Spleen (tissue), 11 donors: ENCODE results near the gene CCDC170. TPM values are rescaled to one million over a fixed set of nuclear protein-coding genes. Genes with fewer than 3 reads are reported as not detected.
"Not testable (repeated sequence)": the region's sequence is repeated elsewhere in the genome, so short reads cannot be mapped to it uniquely, and the experiment has no call there.

Experiments used
- DNase-seq: peaks from one replicate; pipeline ENCODE4 v3.0.0-alpha.2; 2020
- H3K27ac ChIP-seq, 8 donors: fragments of 200-600 bp; sonication (generic) in 7 of 8; 1 replicate in 4 of 8; 2 replicates in 4 of 8; pipeline versions ENCODE4 v1.5.0 to v1.8.0; 2016 to 2021; ENCODE audit warnings: inconsistent platforms in 4 of 8, mild to moderate bottlenecking in 4 of 8, moderate library complexity in 1 of 8
- H3K27me3 ChIP-seq, 7 donors: fragments of 200-600 bp; sonication (generic) in 6 of 7; replicated peaks in 1 of 7; 1 replicate in 4 of 7; 2 replicates in 3 of 7; pipeline versions ENCODE4 v1.5.0 to v1.8.0; 2016 to 2021; ENCODE audit warnings: inconsistent platforms in 3 of 7, mild to moderate bottlenecking in 1 of 7
- H3K36me3 ChIP-seq, 6 donors: fragments of 200-600 bp; sonication (generic) in 5 of 6; 1 replicate in 4 of 6; 2 replicates in 2 of 6; pipeline versions ENCODE4 v1.5.0 to v1.8.0; 2016 to 2021; ENCODE audit warnings: inconsistent platforms in 2 of 6
- H3K4me1 ChIP-seq, 6 donors: fragments of 200-600 bp; sonication (generic) in 5 of 6; 1 replicate in 3 of 6; 2 replicates in 3 of 6; pipeline versions ENCODE4 v1.5.0 to v1.8.0; 2016 to 2021; ENCODE audit warnings: inconsistent platforms in 3 of 6
- H3K4me3 ChIP-seq, 8 donors: fragments of 200-600 bp; sonication (generic) in 7 of 8; 1 replicate in 4 of 8; 2 replicates in 4 of 8; pipeline versions ENCODE4 v1.5.0 to v1.8.0; 2016 to 2021; ENCODE audit warnings: inconsistent platforms in 4 of 8, mild to moderate bottlenecking in 4 of 8, moderate library complexity in 2 of 8
- H3K9me3 ChIP-seq, 8 donors: fragments of 200-600 bp; sonication (generic) in 7 of 8; 1 replicate in 4 of 8; 2 replicates in 4 of 8; pipeline versions ENCODE4 v1.5.0 to v1.8.0; 2016 to 2021; ENCODE audit warnings: inconsistent platforms in 4 of 8
- POLR2A ChIP-seq, 3 donors: fragments of 450-650 bp; IDR thresholded peaks; one replicate each; pipeline ENCODE4 v1.5.1; 2017; ENCODE audit warnings: antibody characterized with exemption in 3 of 3, mild to moderate bottlenecking in 1 of 3
- POLR2AphosphoS5 ChIP-seq, 3 donors: sonication (generic); formaldehyde crosslinking; IDR thresholded peaks; one replicate each; pipeline ENCODE4 v1.5.1; 2017; ENCODE audit warnings: antibody characterized with exemption in 3 of 3
- WGBS, 5 donors: extraction: QIAGEN DNeasy Blood & Tissue Kit in 3 of 5; methylation state at CpG; one replicate each; pipeline versions ENCODE4 v1.1.5 to v1.1.7; 2013 to 2018; 5-methylcytosine and 5-hydroxymethylcytosine counted together
- intact Hi-C: fragments of 100-400 bp; cut with DNase I; formaldehyde crosslinking; loops from one replicate; pipeline ENCODE4 v1.15.0; 2023; ENCODE audit warnings: low total_unique reads
- polyA plus RNA-seq, 3 donors: library from polyadenylated mRNA; stranded (reverse); fragments of 200-250 nt; gene quantifications; one replicate each; pipeline ENCODE4 v1.2.1, GENCODE V29; 2013
- total RNA-seq, 7 donors: library from RNA; depleted of rRNA in 3 of 7; stranded (reverse); fragments of >200 nt in 3 of 7; fragmentation: NEBNext Ultra II Directional in 4 of 7; extraction: Animal tissue kit (Norgen Biotek cat#: 25700) in 4 of 7; gene quantifications; one replicate each; pipeline versions ENCODE4 v1.1.0 to v1.2.1, GENCODE V29; 2016 to 2021
- TF ChIP-seq, protein P1 (sequence below), 11 experiments: fragments of 200-600 bp in 7 of 11; fragments of 450-650 bp in 4 of 11; sonication (generic) in 4 of 11; IDR thresholded peaks in 8 of 11; conservative IDR thresholded peaks in 3 of 11; 1 replicate in 7 of 11; 2 replicates in 4 of 11; pipeline versions ENCODE4 v1.4.0 to v1.8.0; 2016 to 2021; ENCODE audit warnings: antibody characterized with exemption in 11 of 11, inconsistent platforms in 4 of 11, mild to moderate bottlenecking in 1 of 11
- donor health status: healthy with polysubstance abuse.
- donor health status: DM: no; HTN: no; CAD: no; lungs with moderate emphysema.
- donor health status: DM: no; HTN: no; CAD: no.
- donor health status: Bipolar disorder and iron deficiency.
- donor health status: healthy.
- donor health status: DM: no; HTN: no; CAD: no.
- donor health status: DM: yes; HTN: yes; CAD: no.

CCDC170 gene
- total and polyA plus RNA-seq, 10 donors = 0.49 to 4.3 (median 2.2) TPM

DNA sequence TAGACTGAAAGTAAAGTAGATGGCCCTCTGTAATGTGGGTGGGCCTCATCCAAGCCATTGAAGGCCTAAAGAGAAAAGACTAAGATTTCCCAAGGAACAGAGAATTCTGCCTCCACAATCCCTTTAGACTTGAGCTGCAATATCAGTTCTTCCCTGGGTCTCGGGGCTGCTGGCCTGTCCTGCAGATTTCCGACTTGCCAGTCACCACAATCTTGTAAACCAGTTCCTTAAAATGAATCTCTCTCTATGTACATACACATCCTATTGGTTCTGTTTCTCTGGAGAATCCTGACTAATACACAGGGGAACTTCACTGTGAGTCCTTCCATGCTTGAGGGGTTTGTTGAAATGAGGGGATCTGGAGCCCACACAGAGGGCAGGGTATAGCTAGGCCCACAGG lies 12.9 kb downstream of the CCDC170 start:
- no peak overlapping the region for H3K27ac ChIP-seq
- H3K9me3 ChIP-seq = no peaks in the 10 kb centered on the region
- DNase-seq = no peak
- peaks cover 0 to 9% (median 1%) of the 10 kb centered on the region in 6 donors for H3K4me1 ChIP-seq
- no peak for TF ChIP-seq POLR2AphosphoS5 (IDR thresholded peaks at IDR 0.05)
- TF ChIP-seq POLR2A (IDR thresholded peaks at IDR 0.05) = no peak
- TF ChIP-seq, protein P1, sequence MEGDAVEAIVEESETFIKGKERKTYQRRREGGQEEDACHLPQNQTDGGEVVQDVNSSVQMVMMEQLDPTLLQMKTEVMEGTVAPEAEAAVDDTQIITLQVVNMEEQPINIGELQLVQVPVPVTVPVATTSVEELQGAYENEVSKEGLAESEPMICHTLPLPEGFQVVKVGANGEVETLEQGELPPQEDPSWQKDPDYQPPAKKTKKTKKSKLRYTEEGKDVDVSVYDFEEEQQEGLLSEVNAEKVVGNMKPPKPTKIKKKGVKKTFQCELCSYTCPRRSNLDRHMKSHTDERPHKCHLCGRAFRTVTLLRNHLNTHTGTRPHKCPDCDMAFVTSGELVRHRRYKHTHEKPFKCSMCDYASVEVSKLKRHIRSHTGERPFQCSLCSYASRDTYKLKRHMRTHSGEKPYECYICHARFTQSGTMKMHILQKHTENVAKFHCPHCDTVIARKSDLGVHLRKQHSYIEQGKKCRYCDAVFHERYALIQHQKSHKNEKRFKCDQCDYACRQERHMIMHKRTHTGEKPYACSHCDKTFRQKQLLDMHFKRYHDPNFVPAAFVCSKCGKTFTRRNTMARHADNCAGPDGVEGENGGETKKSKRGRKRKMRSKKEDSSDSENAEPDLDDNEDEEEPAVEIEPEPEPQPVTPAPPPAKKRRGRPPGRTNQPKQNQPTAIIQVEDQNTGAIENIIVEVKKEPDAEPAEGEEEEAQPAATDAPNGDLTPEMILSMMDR (IDR thresholded peaks at IDR 0.05 in 8 of 11, conservative IDR thresholded peaks at IDR 0.05 in 3 of 11) = no peak
- H3K36me3 ChIP-seq = no peaks in the 10 kb centered on the region
- 78 to 90% (median 84%) methylated on average over 2 of the region's 2 CpGs for WGBS, 5 donors
- no peak overlapping the region for H3K4me3 ChIP-seq
- no peaks in the 10 kb centered on the region for H3K27me3 ChIP-seq
- intact Hi-C loops = no loop called here

DNA sequence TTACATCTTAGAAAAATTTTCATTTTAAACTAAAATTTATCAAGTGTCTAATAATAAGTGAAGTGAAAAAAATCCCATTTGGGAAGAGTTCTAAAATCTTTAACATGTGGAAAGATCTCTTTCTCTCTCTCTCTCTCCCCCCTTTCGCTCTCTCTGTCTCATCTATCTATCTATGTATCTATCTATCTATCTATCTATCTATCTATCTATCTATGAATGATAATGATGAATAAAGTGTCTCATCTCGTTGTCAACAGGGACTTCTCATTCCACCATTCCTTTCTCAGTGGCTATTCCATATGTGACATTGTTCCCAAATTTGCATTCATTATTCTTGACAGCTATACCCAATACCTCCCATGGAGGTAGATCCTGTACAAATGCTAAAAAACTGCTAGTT lies 15.2 kb downstream of the CCDC170 start:
- no peak overlapping the region for H3K27ac ChIP-seq
- DNase-seq = no peak
- TF ChIP-seq POLR2A (IDR thresholded peaks at IDR 0.05) (no peak), POLR2AphosphoS5 (IDR thresholded peaks at IDR 0.05) (no peak)
- TF ChIP-seq, protein P1 (IDR thresholded peaks at IDR 0.05 in 8 of 11, conservative IDR thresholded peaks at IDR 0.05 in 3 of 11) = no peak
- H3K4me3 ChIP-seq = no peak overlapping the region
- no peaks in the 10 kb centered on the region for H3K9me3 ChIP-seq
- H3K4me1 ChIP-seq = peaks cover 0 to 3% (median 0%) of the 10 kb centered on the region in 6 donors
- intact Hi-C loops = no loop called here
- no peaks in the 10 kb centered on the region for H3K27me3 ChIP-seq
- 77 to 90% (median 85%) methylated on average over 2 of the region's 2 CpGs for WGBS, 5 donors
- no peaks in the 10 kb centered on the region for H3K36me3 ChIP-seq

DNA sequence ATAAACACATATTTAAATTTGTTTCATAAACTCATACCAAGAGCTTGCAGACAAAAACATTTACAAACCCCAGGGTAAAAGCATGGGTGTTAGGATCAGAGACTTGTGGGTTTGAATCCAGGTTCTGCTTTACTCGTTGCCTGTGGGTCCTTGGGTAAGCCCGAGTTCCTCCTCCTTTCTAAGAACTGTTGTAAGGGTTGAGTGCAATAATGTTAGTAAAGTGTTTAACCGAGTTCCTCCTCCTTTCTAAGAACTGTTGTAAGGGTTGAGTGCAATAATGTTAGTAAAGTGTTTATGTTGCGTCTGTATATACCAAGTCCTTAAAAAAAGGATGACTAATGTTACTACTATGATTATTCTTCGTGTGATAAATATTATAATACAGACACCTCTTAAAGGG lies 18.7 kb downstream of the CCDC170 start:
- Histone ChIP-seq H3K4me1 (peaks cover 0 to 3% (median 0%) of the 10 kb centered on the region in 6 donors), H3K9me3 (peaks cover 0 to under 1% (median 0%) of the 10 kb centered on the region in 8 donors), H3K27me3 (no peaks in the 10 kb centered on the region), H3K27ac (no peak overlapping the region), H3K4me3 (no peak overlapping the region), H3K36me3 (no peaks in the 10 kb centered on the region)
- DNase-seq = no peak
- no peak for TF ChIP-seq POLR2A (IDR thresholded peaks at IDR 0.05)
- TF ChIP-seq, protein P1 (IDR thresholded peaks at IDR 0.05 in 8 of 11, conservative IDR thresholded peaks at IDR 0.05 in 3 of 11) = no peak
- no peak for TF ChIP-seq POLR2AphosphoS5 (IDR thresholded peaks at IDR 0.05)
- intact Hi-C loops = no loop called here
- 42 to 65% (median 55%) methylated on average over 5 of the region's 5 CpGs for WGBS, 5 donors

DNA sequence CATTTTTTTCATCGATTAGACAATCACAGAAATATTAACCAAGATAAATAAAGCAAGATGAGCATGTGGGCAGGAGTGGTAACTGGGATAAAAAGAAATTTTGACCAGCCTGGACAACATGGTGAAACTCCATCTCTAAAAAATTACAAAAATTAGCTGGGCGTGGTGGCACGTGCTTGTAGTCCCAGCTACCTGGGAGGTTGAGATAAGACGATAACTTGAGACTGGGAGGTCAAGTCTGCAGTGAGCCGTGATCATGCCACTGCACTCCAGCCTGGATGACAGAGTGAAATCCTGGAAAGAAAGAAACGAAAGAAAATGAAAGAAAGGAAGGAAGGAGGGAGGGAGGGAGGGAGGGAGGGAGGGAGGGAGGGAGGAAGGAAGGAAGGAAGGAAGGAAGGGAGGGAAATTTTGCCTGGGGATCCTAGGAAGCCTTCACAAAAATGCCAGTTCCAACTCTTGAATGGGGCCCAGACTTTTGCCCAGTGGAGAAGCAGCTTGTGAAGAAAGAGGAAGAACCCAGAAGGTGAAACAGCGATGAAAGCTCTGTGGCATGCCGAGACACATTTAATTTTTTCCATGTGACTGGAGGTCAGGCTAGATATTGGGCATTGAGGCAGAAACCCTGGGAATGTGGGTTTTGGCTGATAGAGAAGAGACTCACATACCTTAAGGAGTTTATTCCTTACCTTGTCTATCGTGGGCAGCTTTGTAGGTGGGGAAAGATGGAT lies 20.3 kb downstream of the CCDC170 start:
- no peak for DNase-seq
- Histone ChIP-seq H3K27me3 (no peaks in the 10 kb centered on the region), H3K4me3 (no peak overlapping the region), H3K36me3 (no peaks in the 10 kb centered on the region), H3K9me3 (peaks cover 0 to 18% (median 16%) of the 10 kb centered on the region in 8 donors), H3K27ac (no peak overlapping the region), H3K4me1 (peaks cover 0 to 3% (median 0%) of the 10 kb centered on the region in 6 donors)
- intact Hi-C loops = no loop called here
- 67 to 78% (median 71%) methylated on average over 9 of the region's 9 CpGs for WGBS, 5 donors
- TF ChIP-seq POLR2A (IDR thresholded peaks at IDR 0.05) (no peak), POLR2AphosphoS5 (IDR thresholded peaks at IDR 0.05) (no peak)
- TF ChIP-seq, protein P1 (IDR thresholded peaks at IDR 0.05 in 8 of 11, conservative IDR thresholded peaks at IDR 0.05 in 3 of 11) = no peak

DNA sequence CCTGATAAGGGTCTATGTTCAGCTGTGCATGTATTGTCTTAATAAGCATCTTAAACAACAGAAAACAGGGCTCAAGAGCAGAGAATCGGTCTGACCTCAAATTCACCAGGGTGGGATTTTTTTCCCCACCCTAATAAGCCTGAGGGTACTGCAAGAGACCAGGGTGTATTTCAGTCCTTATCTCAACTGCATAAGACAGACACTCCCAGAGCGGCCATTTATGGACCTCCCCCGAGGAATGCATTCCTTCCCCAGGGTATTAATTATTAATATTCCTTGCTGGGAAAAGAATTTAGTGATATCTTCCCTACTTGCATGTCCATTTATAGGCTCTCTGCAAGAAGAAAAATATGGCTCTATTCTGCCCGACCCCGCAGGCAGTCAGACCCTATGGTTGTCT lies 25.2 kb downstream of the CCDC170 start:
- DNase-seq, H3K4me3 ChIP-seq, H3K4me1 ChIP-seq, H3K36me3 ChIP-seq, H3K27me3 ChIP-seq, H3K27ac ChIP-seq, intact Hi-C loops: not testable (repeated sequence)
- peaks cover 0 to 65% (median 53%) of the 10 kb centered on the region in 8 donors for H3K9me3 ChIP-seq
- WGBS, 5 donors = 87 to 95% (median 91%) methylated on average over 5 of the region's 5 CpGs
